HEK293T (cell line): ENCODE measurements around the gene SH3D19.

Experiments
- BHLHE40 ChIP-seq: fragments of 450-650 bp; IDR thresholded peaks from 2 replicates; pipeline ENCODE4 v1.6.1; 2016; ENCODE audit warnings: mild to moderate bottlenecking, moderate library complexity, borderline replicate concordance
- CTBP1 ChIP-seq: fragments of 450-650 bp; IDR thresholded peaks from 2 replicates; pipeline ENCODE4 v1.6.1; 2016; ENCODE audit warnings: borderline replicate concordance
- ELF4 ChIP-seq: fragments of 450-650 bp; IDR thresholded peaks from 2 replicates; pipeline ENCODE4 v1.6.1; 2017; ENCODE audit warnings: antibody characterized with exemption
- FOXA1 ChIP-seq: fragments of 450-650 bp; IDR thresholded peaks from 2 replicates; pipeline ENCODE4 v1.6.1; 2016; ENCODE audit warnings: mild to moderate bottlenecking
- FOXK2 ChIP-seq: fragments of 450-650 bp; IDR thresholded peaks from 2 replicates; pipeline ENCODE4 v1.6.1; 2016; ENCODE audit warnings: mild to moderate bottlenecking
- FOXM1 ChIP-seq: fragments of 450-650 bp; IDR thresholded peaks from 2 replicates; pipeline ENCODE4 v1.6.1; 2017; ENCODE audit warnings: mild to moderate bottlenecking, borderline replicate concordance
- HDGF ChIP-seq: fragments of 450-650 bp; IDR thresholded peaks from 2 replicates; pipeline ENCODE4 v1.6.1; 2017; ENCODE audit warnings: antibody characterized with exemption, borderline replicate concordance
- L3MBTL2 ChIP-seq: fragments of 450-650 bp; conservative IDR thresholded peaks from 2 replicates; pipeline ENCODE4 v1.6.1; 2016; ENCODE audit warnings: mild to moderate bottlenecking
- NFRKB ChIP-seq: fragments of 450-650 bp; IDR thresholded peaks from 2 replicates; pipeline ENCODE4 v1.6.1; 2016; ENCODE audit warnings: mild to moderate bottlenecking, moderate library complexity
- SUZ12 ChIP-seq: fragments of 450-650 bp; IDR thresholded peaks from 2 replicates; pipeline ENCODE4 v1.6.1; 2016; ENCODE audit warnings: mild to moderate bottlenecking
- TARDBP ChIP-seq: fragments of 450-650 bp; IDR thresholded peaks from 2 replicates; pipeline ENCODE4 v1.6.1; 2016
- ZNF384 ChIP-seq: fragments of 450-650 bp; IDR thresholded peaks from 2 replicates; pipeline ENCODE4 v1.6.1; 2016
- TF ChIP-seq, protein P1 (sequence below): fragments of 450-650 bp; IDR thresholded peaks from 2 replicates; pipeline ENCODE4 v1.6.1; 2016

DNA sequence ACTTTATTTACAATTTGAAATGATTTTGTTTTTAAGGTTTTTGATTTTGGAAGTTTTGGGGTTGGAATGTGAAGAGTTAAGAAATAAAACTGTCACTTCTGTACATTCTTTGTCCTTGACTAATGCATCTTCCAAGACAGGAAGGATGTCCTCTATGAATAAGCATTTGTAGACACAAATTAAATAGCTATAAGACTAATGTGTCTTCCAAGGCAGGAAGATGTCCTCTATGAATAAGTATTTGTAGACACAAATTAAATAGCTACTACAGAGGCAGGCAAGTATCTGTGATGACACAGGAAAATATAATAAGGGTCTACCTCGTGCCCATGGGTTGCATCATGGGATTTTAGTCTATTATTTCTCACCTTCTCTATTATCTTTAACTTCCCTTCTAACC lies 33.9 kb downstream of the SH3D19 start:
- TF ChIP-seq FOXK2 (no peak), L3MBTL2 (no peak), ZNF384 (no peak), TARDBP (no peak), NFRKB (no peak), FOXM1 (no peak), BHLHE40 (no peak), FOXA1 (no peak), SUZ12 (no peak), ELF4 (no peak), CTBP1 (no peak), HDGF (no peak)
- TF ChIP-seq, protein P1, sequence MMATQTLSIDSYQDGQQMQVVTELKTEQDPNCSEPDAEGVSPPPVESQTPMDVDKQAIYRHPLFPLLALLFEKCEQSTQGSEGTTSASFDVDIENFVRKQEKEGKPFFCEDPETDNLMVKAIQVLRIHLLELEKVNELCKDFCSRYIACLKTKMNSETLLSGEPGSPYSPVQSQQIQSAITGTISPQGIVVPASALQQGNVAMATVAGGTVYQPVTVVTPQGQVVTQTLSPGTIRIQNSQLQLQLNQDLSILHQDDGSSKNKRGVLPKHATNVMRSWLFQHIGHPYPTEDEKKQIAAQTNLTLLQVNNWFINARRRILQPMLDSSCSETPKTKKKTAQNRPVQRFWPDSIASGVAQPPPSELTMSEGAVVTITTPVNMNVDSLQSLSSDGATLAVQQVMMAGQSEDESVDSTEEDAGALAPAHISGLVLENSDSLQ = no peak
